MCF 10A (cell line): Measurements from ENCODE around the gene DNAH2. TPM values are rescaled to one million over a fixed set of nuclear protein-coding genes. Genes with fewer than 3 reads are reported as not detected.
"Not testable (repeated sequence)": the region's sequence is repeated elsewhere in the genome, so short reads cannot be mapped to it uniquely, and the experiment has no call there.

Experiments
- BruUV-seq: library from RNA; stranded (reverse); fragments of 400-500 nt; replicated peaks from 2 replicates; lab custom pipeline; 2021; lab: Mats Ljungman, UMichigan
- CTCF ChIA-PET: fragments of 300-600 bp; sonication (Branson Sonifier 250); formaldehyde crosslinking; extraction: SDS; loops from one replicate; lab custom pipeline; 2021; ENCODE audit warnings: antibody characterized with exemption, inconsistent platforms; lab: Yijun Ruan, JAX
- POLR2A ChIA-PET: fragments of 300-600, 350-650 bp; sonication (Branson Sonifier 250); formaldehyde crosslinking; extraction: SDS; loops from one replicate; lab custom pipeline; 2020; ENCODE audit warnings: antibody characterized with exemption, inconsistent platforms; lab: Yijun Ruan, JAX
- DNase-seq: peaks from one replicate; pipeline ENCODE4 v3.0.0-alpha.2; 2018; ENCODE audit not compliant: unreplicated experiment
- H3K27ac Mint-ChIP-seq: one replicate; pipeline ENCODE4 v1.8.0; 2022; ENCODE audit warnings: mild to moderate bottlenecking, low read depth, mixed read lengths; ENCODE audit not compliant: unreplicated experiment
- H3K27me3 Mint-ChIP-seq: one replicate; pipeline ENCODE4 v1.8.0; 2022; ENCODE audit warnings: mixed read lengths; ENCODE audit not compliant: insufficient read depth, unreplicated experiment
- H3K36me3 Mint-ChIP-seq: one replicate; pipeline ENCODE4 v1.8.0; 2022; ENCODE audit warnings: mild to moderate bottlenecking, moderate library complexity, mixed read lengths; ENCODE audit not compliant: insufficient read depth, unreplicated experiment
- H3K4me1 Mint-ChIP-seq: one replicate; pipeline ENCODE4 v1.8.0; 2022; ENCODE audit warnings: mixed read lengths; ENCODE audit not compliant: insufficient read depth, unreplicated experiment
- H3K4me3 Mint-ChIP-seq: one replicate; pipeline ENCODE4 v1.8.0; 2022; ENCODE audit warnings: mild to moderate bottlenecking, moderate library complexity, mixed read lengths; ENCODE audit not compliant: unreplicated experiment
- H3K9me3 Mint-ChIP-seq: one replicate; pipeline ENCODE4 v1.8.0; 2022; ENCODE audit warnings: mixed read lengths; ENCODE audit not compliant: unreplicated experiment
- intact Hi-C: fragments of 100-400 bp; cut with micrococcal nuclease; formaldehyde crosslinking; loops from 2 replicates; pipeline ENCODE4 v1.14.1; 2022
- total RNA-seq: library from RNA; stranded (reverse); gene quantifications from 2 replicates; pipeline ENCODE4 v1.2.3, GENCODE V29; 2022
- TF ChIP-seq, protein P1 (sequence below): fragments of 200-600 bp; IDR thresholded peaks from one replicate; pipeline ENCODE4 v1.8.0; 2022; ENCODE audit warnings: antibody characterized with exemption, mild to moderate bottlenecking; ENCODE audit not compliant: unreplicated experiment

DNAH2 gene
- total RNA-seq, 1 experiment from 2014 or later, result 0.12 TPM

- no TSS peak for BruUV-seq
- ChIA-PET CTCF (interaction anchor here (0.5 to 1.0 kb wide), 5 partner anchors 10 to 332 kb away, joined by 3 to 4 read pairs (median 3); no protein-coding TSS in a partner anchor), POLR2A (interaction anchor here (0.6 to 1.3 kb wide), 6 partner anchors 16 to 66 kb away, joined by 3 to 5 read pairs (median 3); partner anchors contain the start of gene NAA38)
- H3K27me3 Mint-ChIP-seq, result no peaks in the 10 kb centered on the region
- H3K36me3 Mint-ChIP-seq, result no peaks in the 10 kb centered on the region
- DNase-seq, result peak; percentile 80
- TF ChIP-seq, protein P1, sequence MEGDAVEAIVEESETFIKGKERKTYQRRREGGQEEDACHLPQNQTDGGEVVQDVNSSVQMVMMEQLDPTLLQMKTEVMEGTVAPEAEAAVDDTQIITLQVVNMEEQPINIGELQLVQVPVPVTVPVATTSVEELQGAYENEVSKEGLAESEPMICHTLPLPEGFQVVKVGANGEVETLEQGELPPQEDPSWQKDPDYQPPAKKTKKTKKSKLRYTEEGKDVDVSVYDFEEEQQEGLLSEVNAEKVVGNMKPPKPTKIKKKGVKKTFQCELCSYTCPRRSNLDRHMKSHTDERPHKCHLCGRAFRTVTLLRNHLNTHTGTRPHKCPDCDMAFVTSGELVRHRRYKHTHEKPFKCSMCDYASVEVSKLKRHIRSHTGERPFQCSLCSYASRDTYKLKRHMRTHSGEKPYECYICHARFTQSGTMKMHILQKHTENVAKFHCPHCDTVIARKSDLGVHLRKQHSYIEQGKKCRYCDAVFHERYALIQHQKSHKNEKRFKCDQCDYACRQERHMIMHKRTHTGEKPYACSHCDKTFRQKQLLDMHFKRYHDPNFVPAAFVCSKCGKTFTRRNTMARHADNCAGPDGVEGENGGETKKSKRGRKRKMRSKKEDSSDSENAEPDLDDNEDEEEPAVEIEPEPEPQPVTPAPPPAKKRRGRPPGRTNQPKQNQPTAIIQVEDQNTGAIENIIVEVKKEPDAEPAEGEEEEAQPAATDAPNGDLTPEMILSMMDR, result no peak
- H3K4me3 Mint-ChIP-seq, result peak overlapping the region; percentile 54
- intact Hi-C loops, result no loop called here
- no peaks in the 10 kb centered on the region for H3K9me3 Mint-ChIP-seq
- H3K4me1 Mint-ChIP-seq, result peaks cover 20% of the 10 kb centered on the region
- H3K27ac Mint-ChIP-seq, result no peak overlapping the region
These were observed 91.7 kb downstream of the DNAH2 start for GRCh38 chr17:7809086-7809790.

DNA sequence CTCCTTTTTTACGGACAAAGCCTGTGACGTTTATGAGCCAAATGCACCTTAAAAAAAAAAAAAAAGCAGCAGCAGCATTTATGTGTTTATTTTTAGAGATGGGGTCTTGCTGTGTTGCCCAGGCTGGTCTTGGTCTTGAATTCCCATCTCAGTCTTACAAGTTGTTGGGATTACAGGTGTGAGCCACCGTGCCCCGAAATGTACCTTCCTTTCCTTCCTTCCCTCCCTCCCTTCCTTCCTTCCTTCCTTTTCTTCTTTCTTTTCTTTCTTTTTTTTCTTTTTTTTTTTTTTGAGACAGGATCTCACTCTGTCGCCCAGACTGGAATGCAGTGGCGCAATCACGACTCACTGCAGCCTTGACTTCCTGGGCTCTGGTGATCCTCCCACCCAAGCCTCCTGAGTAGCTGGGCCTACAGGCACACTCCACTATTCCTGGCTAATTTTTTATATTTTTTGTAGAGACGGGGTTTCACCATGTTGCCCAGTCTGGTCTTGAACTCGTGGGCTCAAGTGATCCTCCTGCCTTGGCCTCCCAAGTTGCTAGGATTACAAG, 92.3 kb downstream of the DNAH2 start:
- H3K4me1 Mint-ChIP-seq, result peaks cover 20% of the 10 kb centered on the region
- H3K9me3 Mint-ChIP-seq, intact Hi-C loops, BruUV-seq, POLR2A ChIA-PET, H3K27me3 Mint-ChIP-seq, H3K36me3 Mint-ChIP-seq, H3K27ac Mint-ChIP-seq: not testable (repeated sequence)
- DNase-seq, result peak; percentile 25
- CTCF ChIA-PET, result interaction anchor here (1.0 kb wide), 1 partner anchor 9 kb away, joined by 4 read pairs; no protein-coding TSS in a partner anchor
- H3K4me3 Mint-ChIP-seq, result peak overlapping the region; percentile 54

DNA sequence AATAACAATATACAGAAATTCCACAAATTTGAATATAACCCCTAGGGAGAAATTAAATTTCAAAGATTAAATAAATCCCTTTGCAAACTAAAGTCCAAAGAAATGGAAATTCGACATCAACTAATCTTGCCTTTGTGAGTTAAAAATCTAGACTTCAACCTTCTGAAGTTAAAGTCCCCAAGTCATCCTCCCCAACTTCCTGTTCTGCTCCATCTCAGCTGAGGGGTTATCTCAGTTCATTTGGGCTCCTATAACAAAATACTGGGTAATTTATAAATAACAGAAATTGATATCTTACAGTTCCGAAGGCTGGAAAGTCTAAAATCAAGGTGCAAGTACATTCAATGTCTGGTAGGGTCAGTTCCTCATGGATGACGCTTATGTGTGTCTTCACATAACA, 93.7 kb downstream of the DNAH2 start:
- no peak overlapping the region for H3K27ac Mint-ChIP-seq

DNA sequence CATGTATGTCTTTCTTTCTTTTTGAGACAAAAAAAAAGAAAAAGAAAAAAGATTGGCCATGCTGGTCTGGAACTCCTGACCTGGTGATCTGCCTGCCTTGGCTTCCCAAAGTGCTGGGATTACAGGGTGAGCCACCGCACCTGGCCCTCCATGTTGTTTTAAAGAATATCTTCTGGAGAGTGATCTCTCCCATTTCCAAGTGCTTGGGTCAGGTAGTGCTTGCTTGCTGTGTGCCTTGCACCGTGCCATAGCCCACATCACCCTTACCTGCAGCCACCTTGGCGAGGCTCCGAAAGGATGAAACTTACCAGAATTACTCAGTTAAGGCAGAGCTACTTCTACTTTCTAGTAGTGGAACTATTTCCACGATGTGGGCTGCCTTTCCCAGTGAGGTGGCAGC, 97.4 kb downstream of the DNAH2 start:
- DNase-seq, result no peak
- no TSS peak for BruUV-seq
- intact Hi-C loops, result no loop called here

More for the DNA sequence above, 93.7 kb downstream of the DNAH2 start:
- Mint-ChIP-seq H3K27me3 (no peaks in the 10 kb centered on the region), H3K4me1 (peaks cover 20% of the 10 kb centered on the region), H3K9me3 (no peaks in the 10 kb centered on the region), H3K4me3 (no peak overlapping the region), H3K36me3 (no peaks in the 10 kb centered on the region)
- TF ChIP-seq, protein P1, result no peak
- intact Hi-C loops, result no loop called here
- DNase-seq, result no peak
- BruUV-seq, result no TSS peak
- ChIA-PET POLR2A (no interaction called here), CTCF (interaction anchor here (0.6 to 2.9 kb wide), 4 partner anchors 10 to 161 kb away, joined by 3 to 8 read pairs (median 4); no protein-coding TSS in a partner anchor)

More for the DNA sequence above, 97.4 kb downstream of the DNAH2 start:
- ChIA-PET POLR2A (no interaction called here), CTCF (no interaction called here)
- Mint-ChIP-seq H3K36me3 (no peaks in the 10 kb centered on the region), H3K4me1 (peaks cover under 1% of the 10 kb centered on the region), H3K27me3 (no peaks in the 10 kb centered on the region), H3K27ac (no peak overlapping the region), H3K9me3 (no peaks in the 10 kb centered on the region), H3K4me3 (no peak overlapping the region)
- TF ChIP-seq, protein P1, result no peak
